Panc1 (cell line): ENCODE measurements around the gene DBR1. TPM values are rescaled to one million over a fixed set of nuclear protein-coding genes. Genes with fewer than 3 reads are reported as not detected.
A peak's percentile ranks its signal among the peaks of the same experiment; 100 is the strongest.
"Not testable (repeated sequence)": the region's sequence is repeated elsewhere in the genome, so short reads cannot be mapped to it uniquely, and the experiment has no call there.

Experiments
- ATAC-seq: fragments of 200-7000 bp; cut with Tn5 transposase; 2 replicates; pipeline ENCODE4 v1.9.1; 2020; ENCODE audit warnings: mild to moderate bottlenecking, moderate library complexity
- BruUV-seq: library from RNA; stranded (reverse); fragments of 400-500 nt; replicated peaks from 2 replicates; lab custom pipeline; 2021; lab: Mats Ljungman, UMichigan
- CTCF ChIA-PET: fragments of 300-600 bp; sonication (Branson Sonifier 250); formaldehyde crosslinking; loops from one replicate; lab custom pipeline; 2022; ENCODE audit warnings: antibody characterized with exemption; lab: Charles Lee
- POLR2A ChIA-PET: fragments of 300-600 bp; sonication (Branson Sonifier 250); formaldehyde crosslinking; loops from one replicate; lab custom pipeline; 2022; ENCODE audit warnings: antibody characterized with exemption; lab: Charles Lee
- DNase-seq: peaks from one replicate; pipeline ENCODE4 v3.0.0-alpha.2; 2010; ENCODE audit warnings: low read depth, low spot score
- H3K27ac ChIP-seq: 2 replicates; pipeline ENCODE4 v1.5.1; 2011; ENCODE audit warnings: mild to moderate bottlenecking, low read length, inconsistent platforms
- H3K27me3 ChIP-seq: fragments of 200-500 bp; sonication (Bioruptor generic); 2 replicates; pipeline ENCODE4 v1.6.0; 2014; ENCODE audit warnings: low read length, inconsistent platforms; ENCODE audit not compliant: control insufficient read depth, insufficient read depth
- H3K36me3 ChIP-seq: fragments of 200-500 bp; sonication (Bioruptor generic); 2 replicates; pipeline ENCODE4 v1.5.1; 2014; ENCODE audit warnings: inconsistent platforms, mild to moderate bottlenecking, low read length, moderate library complexity; ENCODE audit not compliant: control insufficient read depth, insufficient read depth
- H3K4me1 ChIP-seq: 2 replicates; pipeline ENCODE4 v1.5.1; 2011; ENCODE audit warnings: inconsistent platforms, mild to moderate bottlenecking, low read length, moderate library complexity; ENCODE audit not compliant: control insufficient read depth, insufficient read depth
- H3K4me3 ChIP-seq, 2 experiments: 2 replicates each; pipeline ENCODE4 v1.5.1; 2011 to 2012; ENCODE audit warnings: low read depth in 2 of 2, low read length in 2 of 2, mild to moderate bottlenecking in 2 of 2, inconsistent platforms in 1 of 2, moderate library complexity in 1 of 2
- H3K9me3 ChIP-seq: fragments of 200-500 bp; sonication (Bioruptor generic); 2 replicates; pipeline ENCODE4 v1.5.1; 2014; ENCODE audit warnings: low read depth, mild to moderate bottlenecking, inconsistent platforms, low read length, moderate library complexity; ENCODE audit not compliant: control insufficient read depth, insufficient read depth
- CTCF ChIP-seq: fragments of 450-650 bp; IDR thresholded peaks from 2 replicates; pipeline ENCODE4 v1.5.1; 2017; ENCODE audit warnings: mild to moderate bottlenecking
- POLR2AphosphoS5 ChIP-seq: IDR thresholded peaks from 2 replicates; pipeline ENCODE4 v1.6.1; 2012; ENCODE audit warnings: mild to moderate bottlenecking, low read depth, low read length, moderate library complexity
- REST ChIP-seq, 2 experiments: IDR thresholded peaks; 2 replicates each; pipeline ENCODE4 v1.6.1; 2011 to 2012; ENCODE audit warnings: low read depth in 2 of 2, control low read depth in 1 of 2, low read length in 1 of 2, mild to moderate bottlenecking in 1 of 2, moderate library complexity in 1 of 2; ENCODE audit not compliant: insufficient read depth in 1 of 2
- SIN3A ChIP-seq: IDR thresholded peaks from 2 replicates; pipeline ENCODE4 v1.6.1; 2012; ENCODE audit warnings: low read depth, mild to moderate bottlenecking, low read length, moderate library complexity, borderline replicate concordance; ENCODE audit not compliant: insufficient read depth
- TCF7L2 ChIP-seq: IDR thresholded peaks from 2 replicates; pipeline ENCODE4 v1.6.1; 2011; ENCODE audit warnings: mild to moderate bottlenecking, low read depth, low read length, inconsistent platforms
- in situ Hi-C: cut with HindIII; loops from 2 replicates; pipeline ENCODE4 v1.10.0; 2016; ENCODE audit warnings: low sequenced_read_pairs, low pct_unique_long_range_greater_than_20kb
- intact Hi-C: fragments of 100-400 bp; cut with micrococcal nuclease; formaldehyde crosslinking; loops from one replicate; pipeline ENCODE4 v1.10.0; 2022; ENCODE audit not compliant: unreplicated experiment
- total RNA-seq: library from RNA; stranded (reverse); gene quantifications from one replicate; pipeline ENCODE4 v1.2.1, GENCODE V29; 2021; ENCODE audit not compliant: unreplicated experiment

Gene DBR1
- total RNA-seq, 1 experiment from 2014 or later, result 21.8 TPM

- Histone ChIP-seq H3K4me1 (no peaks in the 10 kb centered on the region), H3K9me3 (no peaks in the 10 kb centered on the region), H3K36me3 (no peaks in the 10 kb centered on the region), H3K4me3 (no peak overlapping the region), H3K27ac (no peak overlapping the region), H3K27me3 (no peaks in the 10 kb centered on the region; the same call in 1 of the 2 replicates)
- TF ChIP-seq CTCF (peak; percentile 42; the same call in 1 of the 2 replicates), SIN3A (no peak), POLR2AphosphoS5 (no peak), TCF7L2 (no peak), REST (IDR thresholded peaks at IDR 0.05; ENCODE audit: insufficient read depth in 1 of 2, low read depth in 2 of 2, low read length in 1 of 2) (no peak)
- DNase-seq (no peak), ATAC-seq (no peak)
- ChIA-PET CTCF (no interaction called here), POLR2A (no interaction called here)
- in situ Hi-C loops (no loop called here), intact Hi-C loops (no loop called here)
- BruUV-seq, result no TSS peak
Observed at GRCh38 chr3:138148503-138148902, 26.2 kb downstream of the DBR1 start.

GRCh38 chr3:138142181-138142580 lies 32.5 kb downstream of the DBR1 start:
- H3K9me3 ChIP-seq, H3K27ac ChIP-seq, H3K36me3 ChIP-seq, CTCF ChIA-PET, intact Hi-C loops, H3K4me3 ChIP-seq, ATAC-seq, BruUV-seq, in situ Hi-C loops, DNase-seq, H3K4me1 ChIP-seq, H3K27me3 ChIP-seq: not testable (repeated sequence)
- POLR2A ChIA-PET, result interaction anchor here (0.6 kb wide), 1 partner anchor 862 kb away, joined by 3 read pairs; no protein-coding TSS in a partner anchor

- POLR2A ChIA-PET, result no interaction called here
- H3K36me3 ChIP-seq, result no peaks in the 10 kb centered on the region
- DNase-seq (no peak), ATAC-seq (no peak)
- CTCF ChIA-PET, result no interaction called here
- intact Hi-C loops (no loop called here), in situ Hi-C loops (no loop called here)
- TF ChIP-seq POLR2AphosphoS5 (no peak), CTCF (no peak), REST (IDR thresholded peaks at IDR 0.05; ENCODE audit: insufficient read depth in 1 of 2, low read depth in 2 of 2, low read length in 1 of 2) (no peak), TCF7L2 (no peak), SIN3A (no peak)
- no peak overlapping the region for H3K27ac ChIP-seq
- H3K9me3 ChIP-seq, result no peaks in the 10 kb centered on the region
- H3K4me3 ChIP-seq, result no peak overlapping the region
- H3K4me1 ChIP-seq, result no peaks in the 10 kb centered on the region
- peaks cover 7% of the 10 kb centered on the region for H3K27me3 ChIP-seq
- BruUV-seq, result no TSS peak
Observed at GRCh38 chr3:138140940-138141339, 33.8 kb downstream of the DBR1 start.
